Measurements from ENCODE around the gene WDR5.

WDR5 gene

DNA sequence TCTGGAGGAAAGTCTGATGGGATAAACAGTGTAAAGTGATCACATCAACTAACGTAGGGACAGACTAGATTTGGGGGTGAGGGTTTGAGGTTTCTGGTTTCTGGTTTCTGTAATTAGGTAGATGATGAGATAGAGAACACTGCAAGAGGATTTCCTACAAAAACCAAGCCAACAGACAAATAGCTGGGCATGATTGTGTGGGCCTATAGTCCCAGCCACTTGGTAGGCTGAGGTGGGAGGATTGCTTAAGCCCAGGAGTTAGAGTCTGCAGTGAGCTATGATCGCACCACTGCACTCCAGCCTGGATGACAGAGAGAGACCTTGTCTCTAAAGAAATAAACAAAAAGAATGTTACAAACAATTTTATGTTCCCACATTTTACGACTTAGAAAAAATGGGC lies 62.9 kb downstream of the WDR5 start (continued):
- TF ChIP-seq, protein P1, sequence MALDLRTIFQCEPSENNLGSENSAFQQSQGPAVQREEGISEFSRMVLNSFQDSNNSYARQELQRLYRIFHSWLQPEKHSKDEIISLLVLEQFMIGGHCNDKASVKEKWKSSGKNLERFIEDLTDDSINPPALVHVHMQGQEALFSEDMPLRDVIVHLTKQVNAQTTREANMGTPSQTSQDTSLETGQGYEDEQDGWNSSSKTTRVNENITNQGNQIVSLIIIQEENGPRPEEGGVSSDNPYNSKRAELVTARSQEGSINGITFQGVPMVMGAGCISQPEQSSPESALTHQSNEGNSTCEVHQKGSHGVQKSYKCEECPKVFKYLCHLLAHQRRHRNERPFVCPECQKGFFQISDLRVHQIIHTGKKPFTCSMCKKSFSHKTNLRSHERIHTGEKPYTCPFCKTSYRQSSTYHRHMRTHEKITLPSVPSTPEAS (tag by site-specific recombination; IDR thresholded peaks at IDR 0.05): no peak
- TF ChIP-seq, protein P2, sequence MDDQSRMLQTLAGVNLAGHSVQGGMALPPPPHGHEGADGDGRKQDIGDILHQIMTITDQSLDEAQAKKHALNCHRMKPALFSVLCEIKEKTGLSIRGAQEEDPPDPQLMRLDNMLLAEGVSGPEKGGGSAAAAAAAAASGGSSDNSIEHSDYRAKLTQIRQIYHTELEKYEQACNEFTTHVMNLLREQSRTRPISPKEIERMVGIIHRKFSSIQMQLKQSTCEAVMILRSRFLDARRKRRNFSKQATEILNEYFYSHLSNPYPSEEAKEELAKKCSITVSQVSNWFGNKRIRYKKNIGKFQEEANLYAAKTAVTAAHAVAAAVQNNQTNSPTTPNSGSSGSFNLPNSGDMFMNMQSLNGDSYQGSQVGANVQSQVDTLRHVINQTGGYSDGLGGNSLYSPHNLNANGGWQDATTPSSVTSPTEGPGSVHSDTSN (CRISPR knock-in tag; IDR thresholded peaks at IDR 0.05): no peak

DNA sequence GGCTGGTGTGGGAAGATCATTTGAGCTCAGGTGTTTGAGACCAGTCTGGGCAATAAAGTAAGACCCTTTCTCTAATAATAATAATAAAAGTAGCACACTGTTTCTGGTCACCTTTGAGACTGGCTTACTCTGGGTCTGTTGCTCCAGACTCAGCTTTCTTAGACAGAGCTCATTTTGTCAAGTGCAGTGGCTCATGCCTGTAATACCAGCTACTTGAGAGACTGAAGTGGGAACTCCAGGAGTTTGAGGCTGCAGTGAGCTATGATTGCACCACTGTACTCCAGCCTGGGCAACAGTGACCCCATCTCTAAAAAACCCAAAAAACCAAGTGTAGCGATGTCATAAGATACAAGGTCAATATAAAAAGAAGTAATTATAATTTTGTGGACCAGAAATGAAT lies 64.8 kb downstream of the WDR5 start:
- CTCF ChIA-PET: interaction anchor here (1.0 kb wide), 1 partner anchor 101 kb away, joined by 3 read pairs; no protein-coding TSS in a partner anchor
- Histone ChIP-seq H3K9me3 (ENCODE audit: control insufficient read depth, insufficient read depth, low read depth, low read length) (no peaks in the 10 kb centered on the region), H3K4me3 (ENCODE audit: low read depth, low read length) (no peak overlapping the region), H3K27ac (ENCODE audit: extremely low read depth, low read depth, low read length) (no peak overlapping the region), H3K36me3 (ENCODE audit: control insufficient read depth in 2 of 2, insufficient read depth in 1 of 2, low read length in 2 of 2) (no peaks in the 10 kb centered on the region), H3K4me1 (ENCODE audit: control insufficient read depth, insufficient read depth, low read length) (no peaks in the 10 kb centered on the region)
- POLR2A ChIA-PET: interaction anchor here (0.7 kb wide), 1 partner anchor 587 kb away, joined by 3 read pairs; no protein-coding TSS in a partner anchor
- TF ChIP-seq, protein P3, sequence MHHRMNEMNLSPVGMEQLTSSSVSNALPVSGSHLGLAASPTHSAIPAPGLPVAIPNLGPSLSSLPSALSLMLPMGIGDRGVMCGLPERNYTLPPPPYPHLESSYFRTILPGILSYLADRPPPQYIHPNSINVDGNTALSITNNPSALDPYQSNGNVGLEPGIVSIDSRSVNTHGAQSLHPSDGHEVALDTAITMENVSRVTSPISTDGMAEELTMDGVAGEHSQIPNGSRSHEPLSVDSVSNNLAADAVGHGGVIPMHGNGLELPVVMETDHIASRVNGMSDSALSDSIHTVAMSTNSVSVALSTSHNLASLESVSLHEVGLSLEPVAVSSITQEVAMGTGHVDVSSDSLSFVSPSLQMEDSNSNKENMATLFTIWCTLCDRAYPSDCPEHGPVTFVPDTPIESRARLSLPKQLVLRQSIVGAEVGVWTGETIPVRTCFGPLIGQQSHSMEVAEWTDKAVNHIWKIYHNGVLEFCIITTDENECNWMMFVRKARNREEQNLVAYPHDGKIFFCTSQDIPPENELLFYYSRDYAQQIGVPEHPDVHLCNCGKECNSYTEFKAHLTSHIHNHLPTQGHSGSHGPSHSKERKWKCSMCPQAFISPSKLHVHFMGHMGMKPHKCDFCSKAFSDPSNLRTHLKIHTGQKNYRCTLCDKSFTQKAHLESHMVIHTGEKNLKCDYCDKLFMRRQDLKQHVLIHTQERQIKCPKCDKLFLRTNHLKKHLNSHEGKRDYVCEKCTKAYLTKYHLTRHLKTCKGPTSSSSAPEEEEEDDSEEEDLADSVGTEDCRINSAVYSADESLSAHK (tag by site-specific recombination; IDR thresholded peaks at IDR 0.05): no peak
- TF ChIP-seq ZNF837 (tag by site-specific recombination; IDR thresholded peaks at IDR 0.05): no peak
- TF ChIP-seq, protein P4, sequence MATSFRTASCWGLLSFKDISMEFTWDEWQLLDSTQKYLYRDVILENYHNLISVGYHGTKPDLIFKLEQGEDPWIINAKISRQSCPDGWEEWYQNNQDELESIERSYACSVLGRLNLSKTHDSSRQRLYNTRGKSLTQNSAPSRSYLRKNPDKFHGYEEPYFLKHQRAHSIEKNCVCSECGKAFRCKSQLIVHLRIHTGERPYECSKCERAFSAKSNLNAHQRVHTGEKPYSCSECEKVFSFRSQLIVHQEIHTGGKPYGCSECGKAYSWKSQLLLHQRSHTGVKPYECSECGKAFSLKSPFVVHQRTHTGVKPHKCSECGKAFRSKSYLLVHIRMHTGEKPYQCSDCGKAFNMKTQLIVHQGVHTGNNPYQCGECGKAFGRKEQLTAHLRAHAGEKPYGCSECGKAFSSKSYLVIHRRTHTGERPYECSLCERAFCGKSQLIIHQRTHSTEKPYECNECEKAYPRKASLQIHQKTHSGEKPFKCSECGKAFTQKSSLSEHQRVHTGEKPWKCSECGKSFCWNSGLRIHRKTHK (tag by site-specific recombination; IDR thresholded peaks at IDR 0.05): no peak
- TF ChIP-seq, protein P5, sequence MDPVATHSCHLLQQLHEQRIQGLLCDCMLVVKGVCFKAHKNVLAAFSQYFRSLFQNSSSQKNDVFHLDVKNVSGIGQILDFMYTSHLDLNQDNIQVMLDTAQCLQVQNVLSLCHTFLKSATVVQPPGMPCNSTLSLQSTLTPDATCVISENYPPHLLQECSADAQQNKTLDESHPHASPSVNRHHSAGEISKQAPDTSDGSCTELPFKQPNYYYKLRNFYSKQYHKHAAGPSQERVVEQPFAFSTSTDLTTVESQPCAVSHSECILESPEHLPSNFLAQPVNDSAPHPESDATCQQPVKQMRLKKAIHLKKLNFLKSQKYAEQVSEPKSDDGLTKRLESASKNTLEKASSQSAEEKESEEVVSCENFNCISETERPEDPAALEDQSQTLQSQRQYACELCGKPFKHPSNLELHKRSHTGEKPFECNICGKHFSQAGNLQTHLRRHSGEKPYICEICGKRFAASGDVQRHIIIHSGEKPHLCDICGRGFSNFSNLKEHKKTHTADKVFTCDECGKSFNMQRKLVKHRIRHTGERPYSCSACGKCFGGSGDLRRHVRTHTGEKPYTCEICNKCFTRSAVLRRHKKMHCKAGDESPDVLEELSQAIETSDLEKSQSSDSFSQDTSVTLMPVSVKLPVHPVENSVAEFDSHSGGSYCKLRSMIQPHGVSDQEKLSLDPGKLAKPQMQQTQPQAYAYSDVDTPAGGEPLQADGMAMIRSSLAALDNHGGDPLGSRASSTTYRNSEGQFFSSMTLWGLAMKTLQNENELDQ (tag by site-specific recombination; IDR thresholded peaks at IDR 0.05; ENCODE audit: low read depth): no peak
- no peak for TF ChIP-seq ZSCAN23 (tag by site-specific recombination; IDR thresholded peaks at IDR 0.05)
- no peak for TF ChIP-seq ZNF248 (tag by site-specific recombination; IDR thresholded peaks at IDR 0.05)
- TF ChIP-seq ZNF600 (tag by site-specific recombination; IDR thresholded peaks at IDR 0.05): no peak
- no peak for TF ChIP-seq ZNF785 (tag by site-specific recombination; IDR thresholded peaks at IDR 0.05)
- no peak for TF ChIP-seq ZNF2 (tag by site-specific recombination; IDR thresholded peaks at IDR 0.05)
- no peak for TF ChIP-seq ZNF132 (tag by site-specific recombination; IDR thresholded peaks at IDR 0.05; ENCODE audit: borderline replicate concordance)

DNA sequence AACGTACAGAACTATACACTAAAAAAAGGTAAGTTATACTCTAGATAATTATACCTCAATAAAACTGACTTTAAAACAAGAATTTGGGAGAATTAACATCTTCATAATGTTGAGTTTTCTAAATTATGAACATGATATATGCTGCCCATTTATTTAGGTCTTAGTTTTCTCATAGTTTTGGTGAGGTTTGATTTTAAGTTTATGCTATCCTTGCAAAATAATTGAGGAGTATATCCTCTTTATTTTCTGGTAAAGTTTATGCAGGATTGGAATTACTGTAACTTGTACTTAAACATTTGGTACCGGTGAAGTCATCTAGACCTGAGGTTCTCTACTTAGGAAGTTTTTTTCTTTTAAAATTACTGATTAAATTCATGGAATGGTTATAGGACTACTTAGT lies 67.3 kb downstream of the WDR5 start:
- no peaks in the 10 kb centered on the region for H3K9me3 ChIP-seq (ENCODE audit: control insufficient read depth, insufficient read depth, low read depth, low read length)
- ChIA-PET POLR2A (no interaction called here), CTCF (interaction anchor here (0.6 kb wide), 2 partner anchors 10 to 240 kb away, joined by 3 to 4 read pairs; no protein-coding TSS in a partner anchor)
- H3K4me1 ChIP-seq (ENCODE audit: control insufficient read depth, insufficient read depth, low read length): no peaks in the 10 kb centered on the region
- TF ChIP-seq SETDB1 (IDR thresholded peaks at IDR 0.05; ENCODE audit: insufficient read length, low read length): peak; percentile 73
- no peak for TF ChIP-seq SP7 (tag by site-specific recombination; IDR thresholded peaks at IDR 0.05)
- H3K4me3 ChIP-seq (ENCODE audit: low read depth, low read length): no peak overlapping the region
- no peaks in the 10 kb centered on the region for H3K36me3 ChIP-seq (ENCODE audit: control insufficient read depth in 2 of 2, insufficient read depth in 1 of 2, low read length in 2 of 2)
- H3K27ac ChIP-seq (ENCODE audit: extremely low read depth, low read depth, low read length): no peak overlapping the region
